ENCODE results near the gene LSAMP. TPM values are rescaled to one million over a fixed set of nuclear protein-coding genes. Genes with fewer than 3 reads are reported as not detected.

The LSAMP gene
- total and polyA plus RNA-seq, 2 of the 4 experiments (the other 2 are of a cell fraction): 7.9 to 8.0 TPM

DNA sequence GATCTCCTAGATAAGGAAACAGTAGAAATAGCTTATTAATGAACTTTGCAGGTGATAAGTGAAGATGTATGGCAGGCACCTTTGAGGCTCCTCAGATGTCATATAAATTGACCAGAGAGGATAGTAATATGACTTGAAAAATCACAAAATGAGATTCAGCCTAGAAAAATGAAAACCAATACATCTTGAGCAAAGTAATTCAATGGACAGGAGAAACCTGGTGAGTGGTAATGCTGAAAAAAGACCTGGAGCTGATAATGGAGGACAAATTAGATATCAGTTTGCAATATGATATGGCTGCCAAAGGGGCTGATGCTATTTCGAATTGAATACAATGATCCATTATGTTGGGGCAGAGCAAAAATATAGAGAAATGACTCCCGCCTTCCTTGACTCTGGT lies 103.9 kb downstream of the LSAMP start:
- Histone ChIP-seq H3K9me1 (ENCODE audit: insufficient read depth, low read length) (no peaks in the 10 kb centered on the region), H2AK5ac (ENCODE audit: low read depth, low read length) (no peak overlapping the region), H3K14ac (replicated peaks; ENCODE audit: low read depth, low read length) (no peak overlapping the region), H3K9ac (ENCODE audit: low read depth, low read length) (no peak overlapping the region), H3K4me3 (ENCODE audit: insufficient read depth, low read depth, low read length) (no peak overlapping the region), H3K56ac (ENCODE audit: extremely low read depth, insufficient read depth, low read length) (no peak overlapping the region), H3K9me3 (ENCODE audit: control insufficient read depth, insufficient read depth, low read length) (no peaks in the 10 kb centered on the region), H3K23ac (ENCODE audit: low read depth, low read length) (no peak overlapping the region), H2AFZ (replicated peaks; ENCODE audit: low read length, poor library complexity) (no peak overlapping the region), H3K4me2 (ENCODE audit: low read depth, low read length) (no peak overlapping the region), H3K27me3 (ENCODE audit: control insufficient read depth, insufficient read depth, low read length) (no peaks in the 10 kb centered on the region), H3K18ac (ENCODE audit: low read depth, low read length) (no peak overlapping the region), H3K79me1 (ENCODE audit: low read depth in 1 of 2, low read length in 2 of 2) (no peaks in the 10 kb centered on the region), H2BK5ac (ENCODE audit: low read depth, low read length, poor library complexity, severe bottlenecking) (no peak overlapping the region), H2BK15ac (ENCODE audit: low read depth, low read length) (no peak overlapping the region), H4K8ac (ENCODE audit: low read depth in 2 of 2, low read length in 2 of 2) (no peak overlapping the region), H4K20me1 (ENCODE audit: insufficient read depth, low read length) (no peaks in the 10 kb centered on the region), H3K27ac (ENCODE audit: insufficient read depth, low read length) (no peak overlapping the region), H2BK120ac (ENCODE audit: low read depth, low read length) (no peak overlapping the region), H3K4ac (ENCODE audit: low read depth, low read length) (no peak overlapping the region), H2AK9ac (replicated peaks; ENCODE audit: low read depth, low read length, poor library complexity) (no peak overlapping the region), H4K91ac (ENCODE audit: insufficient read depth, low read depth, low read length) (no peak overlapping the region), H3K4me1 (ENCODE audit: control insufficient read depth, insufficient read depth, low read length) (no peaks in the 10 kb centered on the region), H3K36me3 (ENCODE audit: control insufficient read depth, insufficient read depth, low read length) (no peaks in the 10 kb centered on the region), H4K5ac (ENCODE audit: low read depth, low read length) (no peak overlapping the region), H2BK20ac (ENCODE audit: low read depth, low read length) (no peak overlapping the region)
- POLR2A ChIA-PET (ENCODE audit: unreplicated experiment): no interaction called here
- CTCF ChIA-PET: no interaction called here
- WGBS, 2 experiments (ENCODE audit: extremely low coverage in 2 of 2, insufficient read length in 1 of 2): 81% methylated on average over 2 of the region's 2 CpGs; no CpG with 5 or more reads in 1 of the 2 experiments
- in situ Hi-C loops (cut with MboI; ENCODE audit: low sequenced_read_pairs) (no loop called here), dilution Hi-C loops (cut with HindIII; ENCODE audit: low sequenced_read_pairs, unreplicated experiment) (no loop called here), intact Hi-C loops (cut with micrococcal nuclease) (no loop called here)
- TF ChIP-seq, protein P1, sequence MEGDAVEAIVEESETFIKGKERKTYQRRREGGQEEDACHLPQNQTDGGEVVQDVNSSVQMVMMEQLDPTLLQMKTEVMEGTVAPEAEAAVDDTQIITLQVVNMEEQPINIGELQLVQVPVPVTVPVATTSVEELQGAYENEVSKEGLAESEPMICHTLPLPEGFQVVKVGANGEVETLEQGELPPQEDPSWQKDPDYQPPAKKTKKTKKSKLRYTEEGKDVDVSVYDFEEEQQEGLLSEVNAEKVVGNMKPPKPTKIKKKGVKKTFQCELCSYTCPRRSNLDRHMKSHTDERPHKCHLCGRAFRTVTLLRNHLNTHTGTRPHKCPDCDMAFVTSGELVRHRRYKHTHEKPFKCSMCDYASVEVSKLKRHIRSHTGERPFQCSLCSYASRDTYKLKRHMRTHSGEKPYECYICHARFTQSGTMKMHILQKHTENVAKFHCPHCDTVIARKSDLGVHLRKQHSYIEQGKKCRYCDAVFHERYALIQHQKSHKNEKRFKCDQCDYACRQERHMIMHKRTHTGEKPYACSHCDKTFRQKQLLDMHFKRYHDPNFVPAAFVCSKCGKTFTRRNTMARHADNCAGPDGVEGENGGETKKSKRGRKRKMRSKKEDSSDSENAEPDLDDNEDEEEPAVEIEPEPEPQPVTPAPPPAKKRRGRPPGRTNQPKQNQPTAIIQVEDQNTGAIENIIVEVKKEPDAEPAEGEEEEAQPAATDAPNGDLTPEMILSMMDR (conservative IDR thresholded peaks at IDR 0.05; ENCODE audit: low read depth, low read length): no peak
- no peak for TF ChIP-seq MAFK (IDR thresholded peaks at IDR 0.05; ENCODE audit: low read depth, low read length)
- TF ChIP-seq, protein P2, sequence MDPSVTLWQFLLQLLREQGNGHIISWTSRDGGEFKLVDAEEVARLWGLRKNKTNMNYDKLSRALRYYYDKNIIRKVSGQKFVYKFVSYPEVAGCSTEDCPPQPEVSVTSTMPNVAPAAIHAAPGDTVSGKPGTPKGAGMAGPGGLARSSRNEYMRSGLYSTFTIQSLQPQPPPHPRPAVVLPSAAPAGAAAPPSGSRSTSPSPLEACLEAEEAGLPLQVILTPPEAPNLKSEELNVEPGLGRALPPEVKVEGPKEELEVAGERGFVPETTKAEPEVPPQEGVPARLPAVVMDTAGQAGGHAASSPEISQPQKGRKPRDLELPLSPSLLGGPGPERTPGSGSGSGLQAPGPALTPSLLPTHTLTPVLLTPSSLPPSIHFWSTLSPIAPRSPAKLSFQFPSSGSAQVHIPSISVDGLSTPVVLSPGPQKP (IDR thresholded peaks at IDR 0.05; ENCODE audit: borderline replicate concordance, low read depth, low read length): no peak
- no peak for TF ChIP-seq BHLHE40 (IDR thresholded peaks at IDR 0.05; ENCODE audit: low read depth, low read length)
- no peak for TF ChIP-seq MXI1 (IDR thresholded peaks at IDR 0.05; ENCODE audit: borderline replicate concordance, low read depth, low read length)
- TF ChIP-seq RFX5 (IDR thresholded peaks at IDR 0.05; ENCODE audit: low read depth, low read length): no peak
- BruUV-seq (replicated peaks): no TSS peak
- no peak for ATAC-seq (ENCODE audit: low read depth)
- DNase-seq: no peak
